Body of pancreas (tissue), 4 donors: ENCODE results near the gene NAA50. TPM values are rescaled to one million over a fixed set of nuclear protein-coding genes. Genes with fewer than 3 reads are reported as not detected.

ENCODE experiments used
- ATAC-seq: fragments of 150-250 bp; one replicate; pipeline ENCODE4 v1.9.1; 2016
- DNase-seq, 4 donors: peaks; one replicate each; pipeline ENCODE4 v3.0.0-alpha.2; 2019
- H3K27ac ChIP-seq, 4 donors: fragments of 200-600 bp; sonication (generic); 1 replicate in 3 of 4; 2 replicates in 1 of 4; pipeline versions ENCODE4 v1.5.1 to v1.6.1; 2016 to 2019; ENCODE audit warnings: mild to moderate bottlenecking in 1 of 4, mixed read lengths in 1 of 4, moderate library complexity in 1 of 4
- H3K27me3 ChIP-seq, 2 donors: fragments of 200-600 bp; sonication (generic); one replicate each; pipeline ENCODE4 v1.6.0; 2016; ENCODE audit warnings: mild to moderate bottlenecking in 1 of 2
- H3K36me3 ChIP-seq, 2 donors: fragments of 200-600 bp; sonication (generic); replicated peaks in 1 of 2; 2 replicates each; pipeline ENCODE4 v1.5.1; 2016; ENCODE audit warnings: low read depth in 2 of 2; ENCODE audit not compliant: insufficient read depth in 1 of 2
- H3K4me1 ChIP-seq: fragments of 200-600 bp; sonication (generic); one replicate; pipeline ENCODE4 v1.6.0; 2016
- H3K4me3 ChIP-seq, 2 donors: fragments of 200-600 bp; sonication (generic); 1 replicate in 1 of 2; 2 replicates in 1 of 2; pipeline ENCODE4 v1.5.1; 2016 to 2019
- H3K9me3 ChIP-seq, 3 donors: fragments of 200-600 bp; sonication (generic); 1 replicate in 2 of 3; 2 replicates in 1 of 3; pipeline ENCODE4 v1.5.1; 2016
- CTCF ChIP-seq, 7 experiments: fragments of 450-650 bp in 4 of 7; fragments of 200-600 bp in 3 of 7; sonication (generic) in 3 of 7; IDR thresholded peaks; one replicate each; pipeline ENCODE4 v1.5.1; 2016 to 2019; ENCODE audit warnings: antibody characterized with exemption in 7 of 7
- POLR2A ChIP-seq, 3 donors: fragments of 450-650 bp; IDR thresholded peaks; one replicate each; pipeline ENCODE4 v1.6.1; 2016; ENCODE audit warnings: antibody characterized with exemption in 3 of 3, mild to moderate bottlenecking in 2 of 3
- WGBS, 2 donors: methylation state at CpG; one replicate each; pipeline ENCODE4 v1.1.5; 2017; 5-methylcytosine and 5-hydroxymethylcytosine counted together
- intact Hi-C: fragments of 100-400 bp; cut with DNase I; formaldehyde crosslinking; loops from one replicate; pipeline ENCODE4 v1.15.1; 2023
- total RNA-seq, 2 donors: library from RNA; depleted of rRNA; stranded (reverse); fragments of >200 nt; gene quantifications; one replicate each; pipeline ENCODE4 v1.1.0, GENCODE V29; 2016

NAA50 gene
- total RNA-seq, 2 donors from 2014 or later, result 32.2 to 93.6 TPM

- Histone ChIP-seq H3K36me3 (no peaks in the 10 kb centered on the region), H3K27ac (no peak overlapping the region), H3K9me3 (no peaks in the 10 kb centered on the region), H3K4me1 (no peaks in the 10 kb centered on the region), H3K27me3 (no peaks in the 10 kb centered on the region), H3K4me3 (no peak overlapping the region)
- TF ChIP-seq CTCF (IDR thresholded peaks at IDR 0.05) (no peak), POLR2A (IDR thresholded peaks at IDR 0.05) (no peak)
- ATAC-seq (no peak), DNase-seq (no peak)
- intact Hi-C loops, result no loop called here
- WGBS, 2 donors, result 33 to 35% methylated on average over 3 of the region's 3 CpGs
These were observed 33.9 kb downstream of the NAA50 start for GRCh38 chr3:113712129-113712528.

- H3K27ac ChIP-seq, result no peak overlapping the region
- H3K9me3 ChIP-seq, result no peaks in the 10 kb centered on the region
- no peaks in the 10 kb centered on the region for H3K4me1 ChIP-seq
- no peak overlapping the region for H3K4me3 ChIP-seq
- DNase-seq (no peak), ATAC-seq (no peak)
- intact Hi-C loops, result no loop called here
- 80 to 91% methylated on average over 4 of the region's 4 CpGs for WGBS, 2 donors
- TF ChIP-seq CTCF (IDR thresholded peaks at IDR 0.05) (no peak), POLR2A (IDR thresholded peaks at IDR 0.05) (no peak)
- no peaks in the 10 kb centered on the region for H3K27me3 ChIP-seq
- no peaks in the 10 kb centered on the region for H3K36me3 ChIP-seq
These were observed 38.2 kb downstream of the NAA50 start for GRCh38 chr3:113707835-113708234.

GRCh38 chr3:113698956-113699355, 47.1 kb downstream of the NAA50 start:
- no peaks in the 10 kb centered on the region for H3K36me3 ChIP-seq
- no peaks in the 10 kb centered on the region for H3K27me3 ChIP-seq
- H3K9me3 ChIP-seq, result no peaks in the 10 kb centered on the region
- peak in 1 of 4 donors; percentile 41 for DNase-seq
- ATAC-seq, result no peak
- no peak overlapping the region for H3K4me3 ChIP-seq
- TF ChIP-seq CTCF (IDR thresholded peaks at IDR 0.05) (no peak), POLR2A (IDR thresholded peaks at IDR 0.05) (no peak)
- WGBS, 2 donors, result 6 to 11% methylated on average over 17 to 24 of the region's 24 CpGs
- intact Hi-C loops, result no loop called here
- peak overlapping the region in 3 of 4 donors; percentile 86 to 99 (median 90) for H3K27ac ChIP-seq
- H3K4me1 ChIP-seq, result peaks cover 31% of the 10 kb centered on the region

- H3K27me3 ChIP-seq, result no peaks in the 10 kb centered on the region
- peak overlapping the region; percentile 77 to 99 (median 88) for H3K27ac ChIP-seq
- peaks cover 37% of the 10 kb centered on the region for H3K4me1 ChIP-seq
- no peaks in the 10 kb centered on the region for H3K9me3 ChIP-seq
- intact Hi-C loops, result no loop called here
- DNase-seq (no peak), ATAC-seq (no peak)
- TF ChIP-seq POLR2A (IDR thresholded peaks at IDR 0.05), result no peak
- TF ChIP-seq CTCF (IDR thresholded peaks at IDR 0.05), result no peak
- 42 to 48% methylated on average over 6 of the region's 6 CpGs for WGBS, 2 donors
- no peaks in the 10 kb centered on the region for H3K36me3 ChIP-seq
- H3K4me3 ChIP-seq, result no peak overlapping the region
These were observed 47.8 kb downstream of the NAA50 start for GRCh38 chr3:113698213-113698742.

GRCh38 chr3:113697500-113698090, 48.5 kb downstream of the NAA50 start:
- H3K27me3 ChIP-seq, result no peaks in the 10 kb centered on the region
- peak in 2 of 3 donors; percentile 46 to 54 for TF ChIP-seq POLR2A (IDR thresholded peaks at IDR 0.05)
- TF ChIP-seq CTCF (IDR thresholded peaks at IDR 0.05), result no peak
- H3K4me1 ChIP-seq, result peaks cover 40% of the 10 kb centered on the region
- DNase-seq (peak in 2 of 4 donors; percentile 24 to 29), ATAC-seq (no peak)
- no peaks in the 10 kb centered on the region for H3K36me3 ChIP-seq
- H3K27ac ChIP-seq, result peak overlapping the region; percentile 77 to 99 (median 88)
- WGBS, 2 donors, result 1 to 3% methylated on average over 10 of the region's 10 CpGs
- no peaks in the 10 kb centered on the region for H3K9me3 ChIP-seq
- H3K4me3 ChIP-seq, result peak overlapping the region; percentile 13 to 19
- intact Hi-C loops, result no loop called here
